GM18873 (cell line): Measurements from ENCODE around the gene ELF4.

Experiments
- ATAC-seq: cut with Tn5 transposase; IDR thresholded peaks from one replicate; pipeline ENCODE4 v1.9.1; 2021; ENCODE audit warnings: mild to moderate bottlenecking, moderate library complexity, moderate number of reproducible peaks; ENCODE audit not compliant: unreplicated experiment, low FRiP score

Gene ELF4

GRCh38 chrX:130053236-130053635, 57.1 kb downstream of the ELF4 start:
- no peak for ATAC-seq

- ATAC-seq: no peak
These were observed 59.0 kb downstream of the ELF4 start for GRCh38 chrX:130051176-130051845.

DNA sequence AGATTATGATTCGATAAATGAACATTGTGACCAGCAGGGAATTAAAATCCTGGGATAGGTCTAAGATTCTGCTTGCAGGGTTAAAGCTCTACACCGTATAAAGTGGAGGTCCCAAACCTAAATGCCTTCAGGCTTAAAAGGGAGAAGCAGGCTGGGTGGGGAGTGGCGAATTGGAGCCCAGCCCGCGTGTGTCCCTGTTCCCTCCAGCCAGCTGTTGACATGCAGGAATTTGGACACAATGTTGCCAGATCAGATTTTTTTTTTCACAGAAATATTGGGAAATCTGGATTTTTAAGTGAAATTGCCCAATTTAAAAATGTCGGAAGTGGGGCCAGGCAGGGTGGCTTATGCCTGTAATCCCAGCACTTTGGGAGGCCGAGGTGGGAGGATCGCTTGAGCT, 60.5 kb downstream of the ELF4 start:
- no peak for ATAC-seq

GRCh38 chrX:130048686-130049222, 61.5 kb downstream of the ELF4 start:
- ATAC-seq: no peak

- ATAC-seq: no peak
These were observed 62.9 kb downstream of the ELF4 start for GRCh38 chrX:130047416-130047815.

GRCh38 chrX:130039847-130040246, 70.5 kb downstream of the ELF4 start:
- no peak for ATAC-seq

DNA sequence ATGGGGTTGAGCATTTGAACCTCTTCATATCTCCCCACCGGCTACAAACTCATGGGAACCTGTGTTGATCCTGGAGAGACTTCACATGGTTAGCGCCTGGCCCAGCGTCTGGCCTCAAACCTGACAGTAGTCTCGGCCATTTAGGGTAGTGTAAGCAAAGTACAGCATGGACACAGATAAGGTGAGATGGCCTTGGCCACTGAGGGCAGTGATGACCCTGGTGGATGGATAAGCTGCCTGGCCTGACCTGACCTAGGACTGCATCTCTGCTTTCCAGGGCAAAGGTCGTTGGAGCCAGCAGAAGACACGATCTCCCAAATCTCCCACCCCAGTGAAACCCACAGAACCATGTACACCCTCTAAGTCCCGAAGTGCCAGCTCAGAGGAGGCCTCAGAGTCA, 76.1 kb downstream of the ELF4 start:
- no peak for ATAC-seq

DNA sequence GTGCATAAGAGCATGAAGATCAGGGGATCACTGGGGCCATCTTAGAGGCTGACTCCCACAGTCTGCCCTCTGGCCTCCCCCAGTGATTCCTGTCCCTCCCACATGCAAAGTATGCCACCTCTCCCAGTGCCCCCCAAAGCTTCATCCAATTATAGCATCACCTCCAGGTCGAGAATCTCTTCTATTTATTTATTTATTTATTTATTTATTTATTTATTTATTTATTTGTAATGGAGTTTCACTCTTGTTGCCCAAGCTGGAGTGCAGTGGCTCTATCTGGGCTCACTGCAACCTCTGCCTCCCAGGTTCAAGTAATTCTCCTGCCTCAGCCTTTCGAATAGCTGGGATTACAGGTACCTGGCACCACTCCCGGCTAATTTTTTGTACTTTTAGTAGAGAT, 77.7 kb downstream of the ELF4 start:
- no peak for ATAC-seq

GRCh38 chrX:130030826-130031225, 79.5 kb downstream of the ELF4 start:
- no peak for ATAC-seq

- no peak for ATAC-seq
These were observed 82.1 kb downstream of the ELF4 start for GRCh38 chrX:130028196-130028595.

DNA sequence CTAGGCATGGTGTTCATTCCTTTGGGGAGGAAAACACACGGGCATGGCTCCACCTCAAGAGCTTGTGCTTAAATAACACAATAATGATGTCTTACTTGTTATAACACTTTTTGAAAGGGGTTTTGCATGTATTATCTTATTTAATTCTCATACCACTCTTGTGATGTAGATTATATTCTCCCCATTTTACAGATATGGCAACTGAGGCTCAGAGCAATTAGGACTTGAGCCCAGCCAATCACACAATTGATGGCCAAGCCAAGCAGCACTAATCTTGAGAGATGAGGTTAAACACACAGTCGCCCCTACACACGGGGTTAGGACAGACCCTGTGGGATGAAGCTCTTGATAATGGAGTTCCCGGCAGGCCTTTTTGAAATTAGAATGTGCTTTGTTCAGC, 82.7 kb downstream of the ELF4 start:
- ATAC-seq: no peak

DNA sequence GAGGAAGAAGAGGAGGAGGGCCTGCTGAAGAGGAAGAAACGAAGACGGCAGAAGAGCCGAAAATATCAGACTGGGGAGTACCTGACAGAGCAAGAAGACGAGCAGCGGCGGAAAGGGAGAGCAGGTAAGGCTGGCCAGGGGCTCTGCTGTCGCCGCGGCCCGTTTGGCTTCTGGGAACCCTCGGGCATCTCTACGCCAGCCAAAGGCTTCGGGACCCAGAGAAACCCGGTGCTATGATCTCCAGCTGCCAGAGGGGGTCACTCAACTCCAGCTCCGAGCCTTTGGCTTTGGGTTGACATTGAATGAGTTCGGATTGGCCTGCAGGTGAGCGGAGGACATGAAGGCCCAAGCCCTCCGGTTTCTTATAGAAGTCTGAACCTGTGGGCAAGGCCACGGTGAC, 85.0 kb downstream of the ELF4 start:
- no peak for ATAC-seq

DNA sequence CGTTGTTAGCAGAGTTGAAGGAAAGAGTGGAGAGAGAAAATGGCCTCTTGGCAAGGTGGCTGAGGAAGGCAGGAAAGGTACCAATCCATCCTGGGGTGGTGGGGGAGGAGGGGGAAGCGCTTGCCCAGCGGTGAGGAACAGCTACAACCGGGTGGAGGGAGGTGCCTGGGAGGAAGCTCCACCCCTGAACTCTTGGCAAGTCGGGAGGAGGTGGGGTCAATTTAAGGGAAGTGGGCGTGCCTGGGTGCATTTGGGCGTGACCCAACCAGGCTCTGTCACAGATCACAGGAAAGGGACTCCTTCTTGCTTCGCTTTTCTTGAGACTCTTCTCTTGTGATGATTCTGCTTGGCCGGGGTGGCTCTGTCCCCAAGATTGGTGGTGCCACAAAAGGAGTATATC, 86.2 kb downstream of the ELF4 start:
- peak; percentile 98 for ATAC-seq

DNA sequence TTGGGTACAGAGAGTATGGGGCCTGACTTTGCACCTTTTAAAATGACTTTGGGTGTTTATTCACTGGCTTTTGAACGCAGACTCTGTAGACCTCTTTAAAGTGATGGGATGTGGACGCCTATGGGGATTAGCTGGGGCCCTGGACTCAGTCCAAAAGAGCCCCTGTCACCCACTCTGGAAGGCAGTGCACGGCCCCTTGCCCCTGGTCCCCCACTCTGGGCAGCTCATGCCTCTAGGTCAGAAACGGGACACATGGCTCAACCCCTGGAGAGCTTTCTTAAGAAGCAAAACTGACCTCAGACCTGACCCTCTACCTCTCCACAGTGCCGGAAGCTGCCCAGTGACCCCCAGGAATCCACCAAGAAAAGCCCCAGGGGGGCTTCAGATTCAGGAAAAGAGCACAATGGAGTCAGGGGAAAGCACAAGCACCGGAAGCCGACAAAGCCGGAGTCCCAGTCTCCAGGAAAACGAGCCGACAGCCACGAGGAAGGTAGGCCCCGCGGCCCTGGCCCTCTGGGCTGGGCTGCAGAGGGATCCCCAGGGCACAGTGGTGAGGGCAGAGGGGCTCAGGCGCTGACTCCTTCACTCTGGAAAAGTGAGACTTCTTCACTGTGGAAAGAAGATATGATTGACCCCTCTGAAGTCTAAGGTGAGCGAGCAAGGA, 89.5 kb downstream of the ELF4 start:
- ATAC-seq: no peak

GRCh38 chrX:130018143-130018542, 92.2 kb downstream of the ELF4 start:
- ATAC-seq: no peak

- no peak for ATAC-seq
These were observed 95.1 kb downstream of the ELF4 start for GRCh38 chrX:130015181-130015580.
